HUES6 (cell line): ENCODE measurements around the gene CERK.

Experiments
- H3K27ac ChIP-seq: 2 replicates; pipeline ENCODE4 v1.7.0; 2013; ENCODE audit warnings: low read depth, mild to moderate bottlenecking, low read length, inconsistent platforms
- H3K27me3 ChIP-seq: 2 replicates; pipeline ENCODE4 v1.6.1; 2013; ENCODE audit warnings: low read length; ENCODE audit not compliant: control insufficient read depth, insufficient read depth
- H3K36me3 ChIP-seq: 2 replicates; pipeline ENCODE4 v1.6.1; 2013; ENCODE audit warnings: low read length; ENCODE audit not compliant: control insufficient read depth, insufficient read depth
- H3K4me1 ChIP-seq: 2 replicates; pipeline ENCODE4 v1.6.1; 2013; ENCODE audit warnings: low read length; ENCODE audit not compliant: control insufficient read depth, insufficient read depth
- H3K4me3 ChIP-seq: 2 replicates; pipeline ENCODE4 v1.5.1; 2013; ENCODE audit warnings: low read depth, low read length
- H3K9ac ChIP-seq: one replicate; pipeline ENCODE4 v1.6.1; 2013; ENCODE audit warnings: mild to moderate bottlenecking, low read length
- H3K9me3 ChIP-seq: 2 replicates; pipeline ENCODE4 v1.6.1; 2013; ENCODE audit warnings: low read depth, low read length; ENCODE audit not compliant: control insufficient read depth, insufficient read depth

The CERK gene

GRCh38 chr22:46727813-46728364, 10.2 kb downstream of the CERK start:
- no peak overlapping the region for H3K9ac ChIP-seq
- H3K27ac ChIP-seq, result no peak overlapping the region
- no peaks in the 10 kb centered on the region for H3K27me3 ChIP-seq
- no peak overlapping the region for H3K4me3 ChIP-seq
- H3K9me3 ChIP-seq, result no peaks in the 10 kb centered on the region
- peaks cover 13% of the 10 kb centered on the region for H3K4me1 ChIP-seq
- H3K36me3 ChIP-seq, result peaks cover 10% of the 10 kb centered on the region; the same call in 1 of the 2 replicates

- Histone ChIP-seq H3K36me3 (peaks cover 10% of the 10 kb centered on the region; the same call in 1 of the 2 replicates), H3K4me3 (no peak overlapping the region), H3K27me3 (no peaks in the 10 kb centered on the region), H3K9me3 (no peaks in the 10 kb centered on the region), H3K4me1 (peaks cover 10% of the 10 kb centered on the region), H3K9ac (no peak overlapping the region), H3K27ac (no peak overlapping the region)
Measured at GRCh38 chr22:46726986-46727317, 11.1 kb downstream of the CERK start.

- Histone ChIP-seq H3K27ac (no peak overlapping the region), H3K4me3 (no peak overlapping the region), H3K36me3 (peaks cover 13% of the 10 kb centered on the region; the same call in 1 of the 2 replicates), H3K9me3 (no peaks in the 10 kb centered on the region), H3K27me3 (no peaks in the 10 kb centered on the region), H3K9ac (no peak overlapping the region), H3K4me1 (peaks cover 3% of the 10 kb centered on the region)
Measured at GRCh38 chr22:46726066-46726985, 11.7 kb downstream of the CERK start.

GRCh38 chr22:46725096-46725495, 13.0 kb downstream of the CERK start:
- Histone ChIP-seq H3K9ac (no peak overlapping the region), H3K27me3 (no peaks in the 10 kb centered on the region), H3K36me3 (peaks cover 13% of the 10 kb centered on the region), H3K9me3 (no peaks in the 10 kb centered on the region), H3K4me1 (no peaks in the 10 kb centered on the region), H3K4me3 (no peak overlapping the region), H3K27ac (no peak overlapping the region)

- Histone ChIP-seq H3K4me1 (no peaks in the 10 kb centered on the region), H3K27me3 (no peaks in the 10 kb centered on the region), H3K9me3 (no peaks in the 10 kb centered on the region), H3K36me3 (peaks cover 24% of the 10 kb centered on the region), H3K9ac (no peak overlapping the region), H3K27ac (no peak overlapping the region), H3K4me3 (no peak overlapping the region)
Measured at GRCh38 chr22:46723882-46724281, 14.2 kb downstream of the CERK start.

- Histone ChIP-seq H3K9me3 (no peaks in the 10 kb centered on the region), H3K9ac (no peak overlapping the region), H3K4me3 (no peak overlapping the region), H3K4me1 (no peaks in the 10 kb centered on the region), H3K36me3 (peaks cover 44% of the 10 kb centered on the region), H3K27me3 (no peaks in the 10 kb centered on the region), H3K27ac (no peak overlapping the region)
Measured at GRCh38 chr22:46721501-46722085, 16.5 kb downstream of the CERK start.

- Histone ChIP-seq H3K27me3 (no peaks in the 10 kb centered on the region), H3K27ac (no peak overlapping the region), H3K4me1 (no peaks in the 10 kb centered on the region), H3K4me3 (no peak overlapping the region), H3K36me3 (peaks cover 36% of the 10 kb centered on the region), H3K9me3 (no peaks in the 10 kb centered on the region), H3K9ac (no peak overlapping the region)
Measured at GRCh38 chr22:46719921-46720320, 18.1 kb downstream of the CERK start.

- Histone ChIP-seq H3K9ac (no peak overlapping the region), H3K27me3 (no peaks in the 10 kb centered on the region), H3K9me3 (no peaks in the 10 kb centered on the region), H3K27ac (no peak overlapping the region), H3K4me3 (no peak overlapping the region), H3K36me3 (peaks cover 51% of the 10 kb centered on the region), H3K4me1 (no peaks in the 10 kb centered on the region)
Measured at GRCh38 chr22:46714550-46714949, 23.5 kb downstream of the CERK start.

- no peaks in the 10 kb centered on the region for H3K27me3 ChIP-seq
- no peaks in the 10 kb centered on the region for H3K4me1 ChIP-seq
- H3K27ac ChIP-seq, result no peak overlapping the region
- H3K36me3 ChIP-seq, result peaks cover 53% of the 10 kb centered on the region
- no peaks in the 10 kb centered on the region for H3K9me3 ChIP-seq
- H3K9ac ChIP-seq, result no peak overlapping the region
- H3K4me3 ChIP-seq, result no peak overlapping the region
Measured at GRCh38 chr22:46712288-46712687, 25.8 kb downstream of the CERK start.

GRCh38 chr22:46710806-46711205, 27.2 kb downstream of the CERK start:
- peaks cover 62% of the 10 kb centered on the region for H3K36me3 ChIP-seq
- H3K4me1 ChIP-seq, result no peaks in the 10 kb centered on the region
- H3K27me3 ChIP-seq, result no peaks in the 10 kb centered on the region
- 0 out of 2 replicates have a peak overlapping the region, but pooled peaks have one; percentile 9 for H3K27ac ChIP-seq
- H3K4me3 ChIP-seq, result no peak overlapping the region
- no peak overlapping the region for H3K9ac ChIP-seq
- no peaks in the 10 kb centered on the region for H3K9me3 ChIP-seq

- H3K36me3 ChIP-seq, result peaks cover 71% of the 10 kb centered on the region
Measured at GRCh38 chr22:46708766-46709330, 29.2 kb downstream of the CERK start.

More at GRCh38 chr22:46708766-46709330, 29.2 kb downstream of the CERK start:
- no peaks in the 10 kb centered on the region for H3K27me3 ChIP-seq
- H3K9me3 ChIP-seq, result no peaks in the 10 kb centered on the region
- H3K4me1 ChIP-seq, result no peaks in the 10 kb centered on the region
- no peak overlapping the region for H3K27ac ChIP-seq
- H3K9ac ChIP-seq, result no peak overlapping the region
- no peak overlapping the region for H3K4me3 ChIP-seq
